Measurements from ENCODE around the gene NHP2. TPM values are rescaled to one million over a fixed set of nuclear protein-coding genes. Genes with fewer than 3 reads are reported as not detected.

The NHP2 gene
- total RNA-seq, 2 donors from 2014 or later: 270 to 284 TPM

Other genes with a start within 250 kb of the NHP2 start
- not detected for gene PROP1, start 157.6 kb downstream of the NHP2 start, total RNA-seq
- gene N4BP3, start 40.4 kb downstream of the NHP2 start, total RNA-seq: 1 to 10 TPM; 2.3 to 4.7 TPM
- 10 to 100 TPM; 33.7 to 39.1 TPM for gene RMND5B, start 22.9 kb downstream of the NHP2 start, total RNA-seq
- 1 to 10 TPM in 1 of 2 donors, not detected in 1; 2.8 TPM for gene GMCL2, start 33.5 kb upstream of the NHP2 start, total RNA-seq
- 100 to 1,000 TPM in 1 of 2 donors, 10 to 100 TPM in 1; 73.1 to 104 TPM for gene HNRNPAB, start 50.6 kb upstream of the NHP2 start, total RNA-seq
- 100 to 1,000 TPM in 1 of 2 donors, 10 to 100 TPM in 1; 43.4 to 135 TPM for gene PHYKPL, start 78.9 kb upstream of the NHP2 start, total RNA-seq